Measurements from ENCODE around the gene DDX10. TPM values are rescaled to one million over a fixed set of nuclear protein-coding genes. Genes with fewer than 3 reads are reported as not detected.

DDX10 gene
- total RNA-seq, 1 donor, result 13.5 TPM

GRCh38 chr11:108963118-108963517 is 298.2 kb downstream of the DDX10 start:
- no peak for DNase-seq (ENCODE audit: low read depth in 2 of 3, low spot score in 2 of 3)

DNA sequence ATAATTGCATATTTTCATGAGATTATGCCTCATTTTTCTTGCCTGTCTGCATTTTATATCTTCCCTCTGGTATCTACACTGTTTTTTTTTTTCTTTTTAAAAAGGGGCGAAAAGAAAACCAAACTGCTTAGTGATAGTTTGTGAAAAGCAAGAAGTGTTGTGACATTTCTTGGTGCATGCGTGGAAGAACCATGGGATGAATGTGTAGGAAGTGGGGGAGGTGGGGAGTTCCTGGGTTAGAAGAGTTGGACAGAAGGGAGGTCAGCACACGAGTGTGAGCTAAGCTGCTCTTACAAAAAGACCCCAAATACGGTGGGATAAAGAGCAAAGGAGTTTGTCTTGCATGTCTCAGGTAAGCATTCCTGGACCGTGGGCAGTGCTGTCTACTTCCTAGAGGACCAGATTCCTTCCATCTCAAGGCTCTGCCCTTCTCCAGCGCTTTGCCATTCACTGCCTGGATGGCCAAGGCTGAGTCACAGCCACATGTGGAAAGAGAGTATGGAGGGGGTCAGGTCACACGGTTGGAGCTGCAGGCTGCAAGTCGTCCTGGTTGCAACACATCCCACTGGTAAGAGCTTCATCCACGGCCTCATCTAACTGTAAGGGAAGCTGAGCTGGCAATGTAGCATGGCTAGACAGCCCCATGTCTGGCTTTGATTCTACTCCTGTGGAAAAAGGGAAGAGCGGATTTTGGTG is 300.6 kb downstream of the DDX10 start:
- DNase-seq (ENCODE audit: low read depth in 2 of 3, low spot score in 2 of 3), result no peak

- no peak for DNase-seq (ENCODE audit: low read depth in 2 of 3, low spot score in 2 of 3)
Observed at GRCh38 chr11:108966206-108966605, 301.3 kb downstream of the DDX10 start.

DNA sequence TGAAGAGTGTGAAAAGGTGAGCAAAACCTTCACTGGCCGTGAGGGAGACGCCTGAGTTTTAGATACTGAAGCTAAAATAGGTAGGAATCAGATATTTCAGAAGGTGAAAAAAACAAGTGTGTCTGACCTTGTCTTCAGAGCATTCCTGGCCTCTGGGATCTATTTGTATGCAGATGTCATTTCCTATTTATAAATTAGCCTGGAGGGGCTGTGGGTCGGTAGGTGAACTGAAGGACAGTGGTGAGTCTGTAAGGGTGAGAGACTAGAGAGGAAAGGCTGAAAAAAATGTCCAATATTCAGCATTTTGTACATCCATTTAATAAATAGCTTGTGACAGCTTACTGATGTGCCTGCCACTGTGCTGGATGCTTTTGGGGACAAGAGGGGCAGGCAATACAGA is 302.1 kb downstream of the DDX10 start:
- DNase-seq (ENCODE audit: low read depth in 2 of 3, low spot score in 2 of 3), result no peak

- no peak for DNase-seq (ENCODE audit: low read depth in 2 of 3, low spot score in 2 of 3)
Observed at GRCh38 chr11:108967571-108967970, 302.7 kb downstream of the DDX10 start.

DNA sequence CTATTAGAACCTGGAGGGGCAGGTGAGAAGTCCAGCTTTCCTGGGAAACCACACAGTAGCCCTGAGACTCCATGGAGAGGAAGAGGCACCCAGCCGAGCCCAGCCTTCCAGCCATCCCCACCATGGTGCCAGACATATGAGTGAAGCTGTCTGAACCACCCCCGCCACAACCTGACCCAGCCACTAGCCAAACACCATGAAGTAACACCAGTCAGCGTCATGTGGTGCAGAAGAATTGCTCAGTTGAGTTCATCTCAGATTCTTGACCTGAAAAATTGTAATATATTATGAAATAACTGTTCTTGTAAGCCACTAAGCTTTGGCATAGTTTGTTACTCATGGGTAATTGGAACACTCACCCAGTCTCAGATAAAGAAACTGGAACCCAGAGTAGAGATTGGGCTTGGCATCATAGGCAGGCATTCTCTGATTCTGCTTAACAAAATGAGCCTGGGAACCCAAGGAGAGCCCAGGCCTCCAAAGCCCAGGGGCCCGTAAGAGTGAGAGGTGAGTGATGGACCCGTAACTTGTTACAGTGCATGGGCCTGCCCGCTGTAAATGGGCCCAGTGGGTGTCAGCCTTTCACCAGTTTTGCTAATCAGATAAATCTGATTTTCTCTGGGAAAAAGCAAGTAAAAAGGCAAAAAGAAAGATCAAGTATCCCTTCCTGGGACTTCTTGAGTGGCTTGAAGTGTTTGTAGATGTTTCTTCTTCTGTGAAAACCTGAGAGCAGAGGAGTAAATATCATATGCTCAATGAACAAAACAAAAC is 305.5 kb downstream of the DDX10 start:
- no peak for DNase-seq (ENCODE audit: low read depth in 2 of 3, low spot score in 2 of 3)

GRCh38 chr11:108973402-108974162 is 308.7 kb downstream of the DDX10 start:
- DNase-seq (ENCODE audit: low read depth in 2 of 3, low spot score in 2 of 3), result no peak

DNA sequence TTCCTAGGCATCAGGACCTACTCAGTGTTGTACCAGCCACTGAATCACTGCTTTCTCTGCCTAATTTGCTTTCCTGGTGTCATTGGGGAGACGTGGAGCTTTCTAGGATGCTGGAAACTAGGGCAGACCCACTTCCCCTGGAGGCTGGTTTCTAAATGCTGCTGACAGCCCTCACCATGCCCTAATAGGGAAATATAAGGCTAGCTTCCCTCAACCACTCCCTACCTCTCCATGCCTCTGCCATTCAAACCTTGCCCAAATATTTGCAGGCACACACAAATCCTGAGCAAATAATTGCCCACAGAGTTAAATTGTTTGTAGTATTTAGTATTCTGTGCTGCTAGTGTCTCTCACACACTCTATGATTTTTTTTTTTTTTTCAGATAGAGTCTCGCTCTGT is 310.2 kb downstream of the DDX10 start:
- no peak for DNase-seq (ENCODE audit: low read depth in 2 of 3, low spot score in 2 of 3)

DNA sequence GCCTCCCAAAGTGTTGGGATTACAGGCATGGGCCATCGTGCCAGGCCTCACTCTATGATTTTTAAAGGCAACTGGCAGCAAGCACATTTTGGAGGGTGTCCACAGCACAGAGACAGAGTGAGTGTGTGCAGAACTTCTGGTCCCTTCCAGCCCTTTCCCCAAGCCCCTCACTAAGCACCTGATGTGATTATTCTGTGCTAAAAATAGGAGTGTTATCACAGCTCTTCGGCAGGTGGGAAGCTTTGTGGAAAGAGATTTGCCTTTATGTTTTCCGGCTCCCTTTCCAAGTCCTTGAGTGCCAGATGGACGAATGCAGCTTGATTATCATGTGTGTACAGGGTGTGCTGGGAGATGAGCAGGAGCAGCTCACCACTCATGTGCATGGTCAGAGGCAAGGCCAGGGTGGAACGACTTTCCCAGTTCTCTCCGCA is 310.8 kb downstream of the DDX10 start:
- no peak for DNase-seq (ENCODE audit: low read depth in 2 of 3, low spot score in 2 of 3)

GRCh38 chr11:108983636-108984420 is 319.0 kb downstream of the DDX10 start:
- no peak for DNase-seq (ENCODE audit: low read depth in 2 of 3, low spot score in 2 of 3)

DNA sequence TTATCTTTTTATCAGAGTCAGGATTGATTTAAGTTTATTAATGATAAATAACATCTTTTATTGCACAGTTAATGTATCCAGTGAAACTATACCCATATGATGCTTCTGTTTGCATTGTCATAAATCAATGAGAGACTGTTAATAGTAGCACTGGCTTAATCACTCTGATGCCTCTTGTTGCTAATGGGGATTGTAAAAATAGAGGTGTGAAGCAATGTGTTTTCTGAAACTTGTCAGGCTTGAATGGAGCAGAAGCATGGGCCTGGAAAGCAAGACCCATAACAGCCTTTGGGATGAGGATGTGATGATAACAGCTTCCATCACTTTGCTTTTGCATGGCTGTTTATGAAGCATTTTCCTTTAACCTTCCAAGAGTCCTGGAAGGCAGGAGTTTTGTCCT is 319.7 kb downstream of the DDX10 start:
- no peak for DNase-seq (ENCODE audit: low read depth in 2 of 3, low spot score in 2 of 3)

- no peak for DNase-seq (ENCODE audit: low read depth in 2 of 3, low spot score in 2 of 3)
Observed at GRCh38 chr11:108985236-108985944, 320.5 kb downstream of the DDX10 start.

- no peak for DNase-seq (ENCODE audit: low read depth in 2 of 3, low spot score in 2 of 3)
Observed at GRCh38 chr11:108985945-108986279, 321.0 kb downstream of the DDX10 start.

Other genes with a start within 250 kb of the DDX10 start
- under 0.01 TPM for gene C11orf65, start 197.5 kb upstream of the DDX10 start, total RNA-seq
- gene POGLUT3, start 166.7 kb upstream of the DDX10 start, total RNA-seq, result 5.4 TPM
- 1.6 TPM for gene EXPH5, start 71.3 kb upstream of the DDX10 start, total RNA-seq